ENCODE measurements around the gene PNN.

The PNN gene

GRCh38 chr14:39175445-39176262, 600 bp downstream of the PNN start:
- peak; percentile 36 to 38 for DNase-seq (ENCODE audit: low read depth in 2 of 2)
- TF ChIP-seq CTCF (IDR thresholded peaks at IDR 0.05; ENCODE audit: low read depth, low read length), result no peak
- peak overlapping the region; percentile 95 to 97 for H3K4me3 ChIP-seq (replicated peaks in 1 of 2; ENCODE audit: low read depth in 2 of 2, low read length in 2 of 2)

- peak overlapping the region; percentile 95 to 97 for H3K4me3 ChIP-seq (replicated peaks in 1 of 2; ENCODE audit: low read depth in 2 of 2, low read length in 2 of 2)
- no peak for DNase-seq (ENCODE audit: low read depth in 2 of 2)
- no peak for TF ChIP-seq CTCF (IDR thresholded peaks at IDR 0.05; ENCODE audit: low read depth, low read length)
Observed at GRCh38 chr14:39176263-39177167, 1.5 kb downstream of the PNN start.

- no peak for DNase-seq (ENCODE audit: low read depth in 2 of 2)
- no peak for TF ChIP-seq CTCF (IDR thresholded peaks at IDR 0.05; ENCODE audit: low read depth, low read length)
- no peak overlapping the region for H3K4me3 ChIP-seq (replicated peaks in 1 of 2; ENCODE audit: low read depth in 2 of 2, low read length in 2 of 2)
Observed at GRCh38 chr14:39177168-39177545, 2.1 kb downstream of the PNN start.

- H3K4me3 ChIP-seq (replicated peaks in 1 of 2; ENCODE audit: low read depth in 2 of 2, low read length in 2 of 2), result no peak overlapping the region
- DNase-seq (ENCODE audit: low read depth in 2 of 2), result no peak
- TF ChIP-seq CTCF (IDR thresholded peaks at IDR 0.05; ENCODE audit: low read depth, low read length), result no peak
Observed at GRCh38 chr14:39179042-39179441, 4.0 kb downstream of the PNN start.

GRCh38 chr14:39180553-39180952, 5.5 kb downstream of the PNN start:
- H3K4me3 ChIP-seq (replicated peaks in 1 of 2; ENCODE audit: low read depth in 2 of 2, low read length in 2 of 2), result no peak overlapping the region
- no peak for DNase-seq (ENCODE audit: low read depth in 2 of 2)
- TF ChIP-seq CTCF (IDR thresholded peaks at IDR 0.05; ENCODE audit: low read depth, low read length), result no peak

- DNase-seq (ENCODE audit: low read depth in 2 of 2), result no peak
- TF ChIP-seq CTCF (IDR thresholded peaks at IDR 0.05; ENCODE audit: low read depth, low read length), result no peak
- no peak overlapping the region for H3K4me3 ChIP-seq (replicated peaks in 1 of 2; ENCODE audit: low read depth in 2 of 2, low read length in 2 of 2)
Observed at GRCh38 chr14:39181026-39181692, 6.1 kb downstream of the PNN start.
